ENCODE data around the gene ACTA2.

Gene ACTA2

GRCh38 chr10:88952647-88953111 is at the start of gene ACTA2:
TSS of gene ACTA2 (minus strand) at chr10:88952773. CDS start at chr10:88948930, 3,843 bp downstream.
- no peak for DNase-seq (ENCODE audit: low read depth in 3 of 3)

GRCh38 chr10:89001729-89002072 is 49.1 kb upstream of the ACTA2 start:
- no peak for DNase-seq (ENCODE audit: low read depth in 3 of 3)

- no peak for DNase-seq (ENCODE audit: low read depth in 3 of 3)
Observed at GRCh38 chr10:89001024-89001728, 48.6 kb upstream of the ACTA2 start.

- no peak for DNase-seq (ENCODE audit: low read depth in 3 of 3)
Observed at GRCh38 chr10:88999625-89000024, 47.1 kb upstream of the ACTA2 start.

GRCh38 chr10:88996927-88997326 is 44.4 kb upstream of the ACTA2 start:
- no peak for DNase-seq (ENCODE audit: low read depth in 3 of 3)

GRCh38 chr10:88995156-88995876 is 42.7 kb upstream of the ACTA2 start:
- DNase-seq (ENCODE audit: low read depth in 3 of 3): no peak

- DNase-seq (ENCODE audit: low read depth in 3 of 3): no peak
Observed at GRCh38 chr10:88994019-88994418, 41.4 kb upstream of the ACTA2 start.

GRCh38 chr10:88992921-88993524 is 40.5 kb upstream of the ACTA2 start:
- no peak for DNase-seq (ENCODE audit: low read depth in 3 of 3)

GRCh38 chr10:88991899-88992320 is 39.3 kb upstream of the ACTA2 start:
- DNase-seq (ENCODE audit: low read depth in 3 of 3): no peak

- peak; percentile 50 to 71 (median 52) for DNase-seq (ENCODE audit: low read depth in 3 of 3)
Observed at GRCh38 chr10:88991161-88991898, 38.8 kb upstream of the ACTA2 start.

- peak; percentile 54 to 76 (median 56) for DNase-seq (ENCODE audit: low read depth in 3 of 3)
Observed at GRCh38 chr10:88990384-88991160, 38.0 kb upstream of the ACTA2 start, which contains the start of gene FAS. TSS of gene FAS (plus strand) at chr10:88990798. CDS start at chr10:88990877, 79 bp downstream.

- DNase-seq (ENCODE audit: low read depth in 3 of 3): no peak
Observed at GRCh38 chr10:88989824-88990383, 37.3 kb upstream of the ACTA2 start.

- no peak for DNase-seq (ENCODE audit: low read depth in 3 of 3)
Observed at GRCh38 chr10:88989423-88989822, 36.9 kb upstream of the ACTA2 start.

- DNase-seq (ENCODE audit: low read depth in 3 of 3): no peak
Observed at GRCh38 chr10:88987840-88988239, 35.3 kb upstream of the ACTA2 start.

GRCh38 chr10:88987243-88987725 is 34.7 kb upstream of the ACTA2 start:
- no peak for DNase-seq (ENCODE audit: low read depth in 3 of 3)

- DNase-seq (ENCODE audit: low read depth in 3 of 3): no peak
Observed at GRCh38 chr10:88986549-88987242, 34.1 kb upstream of the ACTA2 start.

- DNase-seq (ENCODE audit: low read depth in 3 of 3): no peak
Observed at GRCh38 chr10:88984525-88984924, 32.0 kb upstream of the ACTA2 start.

- DNase-seq (ENCODE audit: low read depth in 3 of 3): no peak
Observed at GRCh38 chr10:88983939-88984338, 31.4 kb upstream of the ACTA2 start.

GRCh38 chr10:88983206-88983605 is 30.6 kb upstream of the ACTA2 start:
- DNase-seq (ENCODE audit: low read depth in 3 of 3): no peak

- DNase-seq (ENCODE audit: low read depth in 3 of 3): no peak
Observed at GRCh38 chr10:88982366-88982765, 29.8 kb upstream of the ACTA2 start.

Measured in stimulated activated CD4-positive, alpha-beta T cell treated with anti-CD3 and anti-CD28 coated beads, TNF-alpha, amount 100 ng/mL, for 24 hours (primary cell).